GM12892 (cell line): ENCODE data around the gene WDFY3.

Experiments used
- POLR2A ChIP-seq: IDR thresholded peaks from 2 replicates; pipeline ENCODE4 v1.6.1; 2011; ENCODE audit warnings: low read depth, low read length, control low read depth
- POLR2AphosphoS5 ChIP-seq: IDR thresholded peaks from 2 replicates; pipeline ENCODE4 v1.6.1; 2011; ENCODE audit warnings: low read depth, low read length, control low read depth
- TAF1 ChIP-seq: IDR thresholded peaks from 2 replicates; pipeline ENCODE4 v1.6.1; 2011; ENCODE audit warnings: low read depth, mild to moderate bottlenecking, control low read depth, low read length, borderline replicate concordance

DNA sequence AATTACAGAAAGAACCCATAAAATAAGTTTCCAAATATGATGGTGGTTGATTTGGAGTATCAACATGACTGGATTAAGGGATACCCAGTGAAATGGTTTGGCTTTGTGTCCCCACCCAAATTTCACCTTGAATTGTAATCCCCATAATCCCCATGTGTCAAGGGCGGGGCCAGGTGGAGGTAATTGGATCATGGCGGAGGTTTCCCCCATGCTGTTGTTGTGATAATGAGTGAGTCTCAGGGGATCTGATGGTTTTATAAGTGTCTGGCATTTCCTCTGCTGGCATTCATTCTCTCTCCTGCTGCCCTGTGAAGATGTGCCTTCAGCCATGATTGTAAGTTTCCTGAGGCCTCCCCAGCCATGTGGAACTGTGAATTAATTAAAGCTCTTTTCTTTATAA is 39.1 kb downstream of the WDFY3 start:
- TF ChIP-seq POLR2A (no peak), POLR2AphosphoS5 (no peak), TAF1 (no peak)
